BE2C (cell line): ENCODE results near the gene PLCB4.
"Not testable (repeated sequence)": the region's sequence is repeated elsewhere in the genome, so short reads cannot be mapped to it uniquely, and the experiment has no call there.

Experiments
- DNase-seq: peaks from one replicate; pipeline ENCODE4 v3.0.0-alpha.2; 2020
- H3K27me3 ChIP-seq: fragments of 250-450 bp; sonication (Bioruptor Pico); 2 replicates; pipeline ENCODE4 v1.5.1; 2020; ENCODE audit warnings: mild to moderate bottlenecking
- H3K36me3 ChIP-seq: fragments of 250-450 bp; sonication (Bioruptor Pico); 2 replicates; pipeline ENCODE4 v1.5.1; 2020; ENCODE audit warnings: mild to moderate bottlenecking
- H3K4me1 ChIP-seq: fragments of 250-450 bp; sonication (Bioruptor Pico); 2 replicates; pipeline ENCODE4 v1.5.1; 2020
- H3K4me3 ChIP-seq: 2 replicates; pipeline ENCODE4 v1.5.1; 2011; ENCODE audit warnings: low read depth, low read length
- H3K9me3 ChIP-seq: fragments of 250-450 bp; sonication (Bioruptor Pico); 2 replicates; pipeline ENCODE4 v1.5.1; 2020
- CTCF ChIP-seq: IDR thresholded peaks from 2 replicates; pipeline ENCODE4 v1.5.1; 2012; ENCODE audit warnings: mild to moderate bottlenecking, low read depth, low read length

The PLCB4 gene

GRCh38 chr20:9368893-9369292 is 300.0 kb downstream of the PLCB4 start:
- no peaks in the 10 kb centered on the region for H3K4me1 ChIP-seq
- no peak for DNase-seq
- H3K9me3 ChIP-seq = no peaks in the 10 kb centered on the region
- no peak for TF ChIP-seq CTCF
- H3K36me3 ChIP-seq = peaks cover 26% of the 10 kb centered on the region
- no peak overlapping the region for H3K4me3 ChIP-seq
- no peaks in the 10 kb centered on the region for H3K27me3 ChIP-seq

- H3K4me3 ChIP-seq = no peak overlapping the region
- TF ChIP-seq CTCF = no peak
- H3K36me3 ChIP-seq = peaks cover 19% of the 10 kb centered on the region
- no peak for DNase-seq
- no peaks in the 10 kb centered on the region for H3K9me3 ChIP-seq
- 0 out of 2 replicates have a peak, but pooled peaks cover 3% of the 10 kb centered on the region for H3K4me1 ChIP-seq
- no peaks in the 10 kb centered on the region for H3K27me3 ChIP-seq
Measured at GRCh38 chr20:9369557-9369956, 300.7 kb downstream of the PLCB4 start.

GRCh38 chr20:9374072-9374471 is 305.2 kb downstream of the PLCB4 start:
- H3K9me3 ChIP-seq = no peaks in the 10 kb centered on the region
- H3K36me3 ChIP-seq = peaks cover 4% of the 10 kb centered on the region
- H3K27me3 ChIP-seq = no peaks in the 10 kb centered on the region
- DNase-seq = no peak
- no peak overlapping the region for H3K4me3 ChIP-seq
- 0 out of 2 replicates have a peak, but pooled peaks cover 3% of the 10 kb centered on the region for H3K4me1 ChIP-seq
- no peak for TF ChIP-seq CTCF

GRCh38 chr20:9374480-9374879 is 305.6 kb downstream of the PLCB4 start:
- no peaks in the 10 kb centered on the region for H3K27me3 ChIP-seq
- 0 out of 2 replicates have a peak, but pooled peaks cover 3% of the 10 kb centered on the region for H3K4me1 ChIP-seq
- no peak for TF ChIP-seq CTCF
- H3K36me3 ChIP-seq = peaks cover 4% of the 10 kb centered on the region
- H3K9me3 ChIP-seq = no peaks in the 10 kb centered on the region
- no peak overlapping the region for H3K4me3 ChIP-seq
- DNase-seq = no peak

GRCh38 chr20:9375221-9375681 is 306.4 kb downstream of the PLCB4 start:
- peaks cover 4% of the 10 kb centered on the region for H3K36me3 ChIP-seq
- no peak for DNase-seq
- TF ChIP-seq CTCF = no peak
- H3K4me3 ChIP-seq = no peak overlapping the region
- 0 out of 2 replicates have a peak, but pooled peaks cover 3% of the 10 kb centered on the region for H3K4me1 ChIP-seq
- H3K27me3 ChIP-seq = no peaks in the 10 kb centered on the region
- no peaks in the 10 kb centered on the region for H3K9me3 ChIP-seq

GRCh38 chr20:9377007-9377406 is 308.1 kb downstream of the PLCB4 start:
- 0 out of 2 replicates have a peak, but pooled peaks cover 3% of the 10 kb centered on the region for H3K4me1 ChIP-seq
- DNase-seq = no peak
- H3K36me3 ChIP-seq = peaks cover 5% of the 10 kb centered on the region
- no peaks in the 10 kb centered on the region for H3K27me3 ChIP-seq
- H3K9me3 ChIP-seq = no peaks in the 10 kb centered on the region
- no peak overlapping the region for H3K4me3 ChIP-seq
- no peak for TF ChIP-seq CTCF

GRCh38 chr20:9385345-9386310 is 316.7 kb downstream of the PLCB4 start:
- not testable (repeated sequence) for H3K4me3 ChIP-seq, H3K4me1 ChIP-seq, H3K9me3 ChIP-seq, H3K27me3 ChIP-seq, DNase-seq
- peaks cover 26% of the 10 kb centered on the region for H3K36me3 ChIP-seq
